Activated T-helper 1 cell treated with anti-CD3 and anti-CD28 coated beads, Interleukin-12 subunit alpha, Interleukin-12 subunit beta, Interleukin-2, Interleukin-4 antibody, amounts not matched to agents 30 ng/mL and 10 ng/mL and 1 ng/mL, durations not matched to agents 14 hours and 24 hours and 36 hours (primary cell): ENCODE measurements around the gene SORBS2. TPM values are rescaled to one million over a fixed set of nuclear protein-coding genes. Genes with fewer than 3 reads are reported as not detected.

ENCODE experiments used
- DNase-seq: peaks from one replicate; pipeline ENCODE4 v3.0.0; 2021; ENCODE audit warnings: low spot score
- H3K27ac Mint-ChIP-seq: one replicate; pipeline ENCODE4 v1.8.0; 2021; ENCODE audit warnings: mild to moderate bottlenecking, mixed read lengths
- H3K27me3 Mint-ChIP-seq: one replicate; pipeline ENCODE4 v1.8.0; 2022; ENCODE audit warnings: mild to moderate bottlenecking, moderate library complexity, mixed read lengths; ENCODE audit not compliant: insufficient read depth
- H3K36me3 Mint-ChIP-seq: one replicate; pipeline ENCODE4 v1.8.0; 2021; ENCODE audit warnings: low read depth, mixed read lengths
- H3K4me1 Mint-ChIP-seq: one replicate; pipeline ENCODE4 v1.8.0; 2021; ENCODE audit warnings: low read depth, mixed read lengths
- H3K4me3 Mint-ChIP-seq: one replicate; pipeline ENCODE4 v1.8.0; 2021; ENCODE audit warnings: mild to moderate bottlenecking, moderate library complexity, mixed read lengths
- H3K9me3 Mint-ChIP-seq: one replicate; pipeline ENCODE4 v1.8.0; 2021; ENCODE audit warnings: mixed read lengths
- intact Hi-C: fragments of 100-400 bp; cut with micrococcal nuclease; formaldehyde crosslinking; loops from one replicate; pipeline ENCODE4 v1.15.1; 2024
- total RNA-seq: library from RNA; stranded (reverse); gene quantifications from 2 replicates; pipeline ENCODE4 v1.2.3, GENCODE V29; 2022

Gene SORBS2
- total RNA-seq, 1 donor from 2014 or later: not detected

GRCh38 chr4:185787926-185788679 lies 23.9 kb downstream of the SORBS2 start:
- H3K4me1 Mint-ChIP-seq: no peaks in the 10 kb centered on the region
- no peak overlapping the region for H3K4me3 Mint-ChIP-seq
- H3K27me3 Mint-ChIP-seq: peaks cover 5% of the 10 kb centered on the region
- DNase-seq: no peak
- no peaks in the 10 kb centered on the region for H3K36me3 Mint-ChIP-seq
- intact Hi-C loops: no loop called here
- H3K27ac Mint-ChIP-seq: no peak overlapping the region
- H3K9me3 Mint-ChIP-seq: no peaks in the 10 kb centered on the region

- Mint-ChIP-seq H3K27me3 (peaks cover 3% of the 10 kb centered on the region), H3K36me3 (no peaks in the 10 kb centered on the region), H3K27ac (no peak overlapping the region), H3K4me3 (no peak overlapping the region), H3K4me1 (no peaks in the 10 kb centered on the region), H3K9me3 (no peaks in the 10 kb centered on the region)
- intact Hi-C loops: no loop called here
- no peak for DNase-seq
Measured at GRCh38 chr4:185786422-185786821, 25.6 kb downstream of the SORBS2 start.

- H3K27ac Mint-ChIP-seq: no peak overlapping the region
- no peak for DNase-seq
- peaks cover 3% of the 10 kb centered on the region for H3K27me3 Mint-ChIP-seq
- no peaks in the 10 kb centered on the region for H3K36me3 Mint-ChIP-seq
- H3K4me1 Mint-ChIP-seq: no peaks in the 10 kb centered on the region
- no peaks in the 10 kb centered on the region for H3K9me3 Mint-ChIP-seq
- H3K4me3 Mint-ChIP-seq: no peak overlapping the region
- intact Hi-C loops: no loop called here
Measured at GRCh38 chr4:185783574-185783973, 28.4 kb downstream of the SORBS2 start.

- no peak overlapping the region for H3K4me3 Mint-ChIP-seq
- intact Hi-C loops: no loop called here
Measured at GRCh38 chr4:185782523-185782922, 29.5 kb downstream of the SORBS2 start.

GRCh38 chr4:185781555-185782215 lies 30.3 kb downstream of the SORBS2 start:
- no peaks in the 10 kb centered on the region for H3K4me1 Mint-ChIP-seq
- no peaks in the 10 kb centered on the region for H3K36me3 Mint-ChIP-seq
- H3K27me3 Mint-ChIP-seq: peaks cover 3% of the 10 kb centered on the region
- DNase-seq: no peak
- H3K9me3 Mint-ChIP-seq: no peaks in the 10 kb centered on the region
- H3K4me3 Mint-ChIP-seq: no peak overlapping the region
- no peak overlapping the region for H3K27ac Mint-ChIP-seq
- intact Hi-C loops: no loop called here

More at GRCh38 chr4:185782523-185782922, 29.5 kb downstream of the SORBS2 start:
- Mint-ChIP-seq H3K27ac (no peak overlapping the region), H3K9me3 (no peaks in the 10 kb centered on the region), H3K27me3 (peaks cover 3% of the 10 kb centered on the region), H3K36me3 (no peaks in the 10 kb centered on the region), H3K4me1 (no peaks in the 10 kb centered on the region)
- DNase-seq: no peak

- Mint-ChIP-seq H3K36me3 (no peaks in the 10 kb centered on the region), H3K27ac (no peak overlapping the region)
Measured at GRCh38 chr4:185780472-185780871, 31.5 kb downstream of the SORBS2 start.

GRCh38 chr4:185779517-185779916 lies 32.5 kb downstream of the SORBS2 start:
- intact Hi-C loops: no loop called here
- DNase-seq: no peak
- no peaks in the 10 kb centered on the region for H3K9me3 Mint-ChIP-seq
- no peaks in the 10 kb centered on the region for H3K4me1 Mint-ChIP-seq
- H3K27me3 Mint-ChIP-seq: peaks cover 3% of the 10 kb centered on the region
- H3K36me3 Mint-ChIP-seq: no peaks in the 10 kb centered on the region
- H3K4me3 Mint-ChIP-seq: no peak overlapping the region
- H3K27ac Mint-ChIP-seq: no peak overlapping the region

More at GRCh38 chr4:185780472-185780871, 31.5 kb downstream of the SORBS2 start:
- no peak for DNase-seq
- H3K4me3 Mint-ChIP-seq: no peak overlapping the region
- intact Hi-C loops: no loop called here
- no peaks in the 10 kb centered on the region for H3K9me3 Mint-ChIP-seq
- H3K27me3 Mint-ChIP-seq: peaks cover 3% of the 10 kb centered on the region
- H3K4me1 Mint-ChIP-seq: no peaks in the 10 kb centered on the region

- DNase-seq: no peak
- intact Hi-C loops: no loop called here
- no peaks in the 10 kb centered on the region for H3K9me3 Mint-ChIP-seq
- no peaks in the 10 kb centered on the region for H3K36me3 Mint-ChIP-seq
- H3K4me3 Mint-ChIP-seq: no peak overlapping the region
- no peak overlapping the region for H3K27ac Mint-ChIP-seq
- H3K27me3 Mint-ChIP-seq: peaks cover 4% of the 10 kb centered on the region
- H3K4me1 Mint-ChIP-seq: no peaks in the 10 kb centered on the region
Measured at GRCh38 chr4:185778307-185778706, 33.7 kb downstream of the SORBS2 start.

- intact Hi-C loops: no loop called here
- no peak overlapping the region for H3K27ac Mint-ChIP-seq
- H3K4me3 Mint-ChIP-seq: no peak overlapping the region
- H3K36me3 Mint-ChIP-seq: no peaks in the 10 kb centered on the region
- no peaks in the 10 kb centered on the region for H3K9me3 Mint-ChIP-seq
- peaks cover 4% of the 10 kb centered on the region for H3K27me3 Mint-ChIP-seq
- DNase-seq: no peak
- no peaks in the 10 kb centered on the region for H3K4me1 Mint-ChIP-seq
Measured at GRCh38 chr4:185775792-185776555, 36.0 kb downstream of the SORBS2 start.

- no peak overlapping the region for H3K27ac Mint-ChIP-seq
- H3K9me3 Mint-ChIP-seq: no peaks in the 10 kb centered on the region
- H3K4me1 Mint-ChIP-seq: no peaks in the 10 kb centered on the region
- H3K27me3 Mint-ChIP-seq: peaks cover 4% of the 10 kb centered on the region
- no peaks in the 10 kb centered on the region for H3K36me3 Mint-ChIP-seq
- no peak for DNase-seq
- H3K4me3 Mint-ChIP-seq: no peak overlapping the region
- intact Hi-C loops: no loop called here
Measured at GRCh38 chr4:185774845-185775680, 36.9 kb downstream of the SORBS2 start.

GRCh38 chr4:185774131-185774653 lies 37.8 kb downstream of the SORBS2 start:
- intact Hi-C loops: no loop called here
- H3K9me3 Mint-ChIP-seq: no peaks in the 10 kb centered on the region
- H3K36me3 Mint-ChIP-seq: no peaks in the 10 kb centered on the region
- H3K4me1 Mint-ChIP-seq: no peaks in the 10 kb centered on the region
- H3K4me3 Mint-ChIP-seq: no peak overlapping the region
- H3K27me3 Mint-ChIP-seq: peaks cover 4% of the 10 kb centered on the region
- DNase-seq: no peak
- no peak overlapping the region for H3K27ac Mint-ChIP-seq

- intact Hi-C loops: no loop called here
- no peaks in the 10 kb centered on the region for H3K36me3 Mint-ChIP-seq
- H3K4me1 Mint-ChIP-seq: no peaks in the 10 kb centered on the region
- no peak for DNase-seq
- no peak overlapping the region for H3K4me3 Mint-ChIP-seq
- H3K27me3 Mint-ChIP-seq: peaks cover 4% of the 10 kb centered on the region
- H3K9me3 Mint-ChIP-seq: no peaks in the 10 kb centered on the region
- H3K27ac Mint-ChIP-seq: no peak overlapping the region
Measured at GRCh38 chr4:185773419-185773818, 38.6 kb downstream of the SORBS2 start.
